ENCODE measurements around the gene PKP3.

PKP3 gene

GRCh38 chr11:449889-450808 is 56.1 kb downstream of the PKP3 start, which contains the start of gene PTDSS2:
Gene PTDSS2 (plus strand): TSS chr11:450279. CDS start chr11:450456, 177 bp downstream.
- DNase-seq, result peak; percentile 75

GRCh38 chr11:450809-451451 is 56.9 kb downstream of the PKP3 start:
- peak; percentile 6 for DNase-seq

GRCh38 chr11:451738-452137 is 57.7 kb downstream of the PKP3 start:
- no peak for DNase-seq

GRCh38 chr11:452203-452744 is 58.3 kb downstream of the PKP3 start:
- no peak for DNase-seq

GRCh38 chr11:452916-453527 is 59.0 kb downstream of the PKP3 start:
- DNase-seq, result no peak

- DNase-seq, result no peak
Observed at GRCh38 chr11:453564-453963, 59.6 kb downstream of the PKP3 start.

GRCh38 chr11:454043-454442 is 60.0 kb downstream of the PKP3 start:
- no peak for DNase-seq
